ENCODE measurements around the gene ARMC9. TPM values are rescaled to one million over a fixed set of nuclear protein-coding genes. Genes with fewer than 3 reads are reported as not detected.
A peak's percentile ranks its signal among the peaks of the same experiment; 100 is the strongest.

Gene ARMC9
- total and polyA plus RNA-seq, 2 of the 13 experiments (the other 11 are each of a cell fraction or from before 2014, with no cell fraction given): 9.1 to 12.8 TPM

- TF ChIP-seq ZNF629 (CRISPR knock-in tag; conservative IDR thresholded peaks at IDR 0.05): no peak
- TF ChIP-seq ISL2 (CRISPR knock-in tag; IDR thresholded peaks at IDR 0.05): peak; percentile 37; the same call in 1 of the 2 replicates
- TF ChIP-seq FOXJ3 (CRISPR knock-in tag; IDR thresholded peaks at IDR 0.05; ENCODE audit: borderline replicate concordance): peak; percentile 62
- TF ChIP-seq ARNTL (CRISPR knock-in tag; IDR thresholded peaks at IDR 0.05): no peak
- TF ChIP-seq FOXM1 (CRISPR knock-in tag; IDR thresholded peaks at IDR 0.05): no peak
- peak; percentile 85 for TF ChIP-seq ZNF614 (CRISPR knock-in tag; IDR thresholded peaks at IDR 0.05; ENCODE audit: borderline replicate concordance)
- peak; percentile 57; the same call in 1 of the 2 replicates for TF ChIP-seq FOXA3 (CRISPR knock-in tag; IDR thresholded peaks at IDR 0.05)
- no peak for TF ChIP-seq IKZF4 (CRISPR knock-in tag; IDR thresholded peaks at IDR 0.05; ENCODE audit: borderline replicate concordance, low read depth, not compliant biosample characterization)
- peak; percentile 77; the same call in 1 of the 2 replicates for TF ChIP-seq ZNF430 (CRISPR knock-in tag; IDR thresholded peaks at IDR 0.05)
- peak; percentile 47 for TF ChIP-seq NCOA2 (CRISPR knock-in tag; IDR thresholded peaks at IDR 0.05)
- TF ChIP-seq LBX2 (CRISPR knock-in tag; IDR thresholded peaks at IDR 0.05; ENCODE audit: borderline replicate concordance): no peak
- no peak for TF ChIP-seq EZH2 (conservative IDR thresholded peaks at IDR 0.05; ENCODE audit: low read depth, low read length)
- TF ChIP-seq NFATC3 (CRISPR knock-in tag; IDR thresholded peaks at IDR 0.05): no peak
- no peak; the same call in 1 of the 2 replicates for TF ChIP-seq MIER3 (CRISPR knock-in tag; IDR thresholded peaks at IDR 0.05; ENCODE audit: borderline replicate concordance)
- no peak for TF ChIP-seq ZNF549 (CRISPR knock-in tag; IDR thresholded peaks at IDR 0.05)
- no peak for TF ChIP-seq RAD51 (IDR thresholded peaks at IDR 0.05; ENCODE audit: borderline replicate concordance)
- no peak for TF ChIP-seq GMEB2 (CRISPR knock-in tag; IDR thresholded peaks at IDR 0.05; ENCODE audit: low read depth)
- TF ChIP-seq NFE2L2 (IDR thresholded peaks at IDR 0.05; ENCODE audit: low read length): no peak
- no peak for TF ChIP-seq MAFG (CRISPR knock-in tag; IDR thresholded peaks at IDR 0.05)
- no peak for TF ChIP-seq TSC22D2 (CRISPR knock-in tag; IDR thresholded peaks at IDR 0.05; ENCODE audit: borderline replicate concordance)
- no peak for TF ChIP-seq ZNF530 (CRISPR knock-in tag; IDR thresholded peaks at IDR 0.05; ENCODE audit: low read depth)
- peak; percentile 94 for TF ChIP-seq ZNF652 (CRISPR knock-in tag; IDR thresholded peaks at IDR 0.05; ENCODE audit: borderline replicate concordance, low read depth)
- TF ChIP-seq ZNF446 (CRISPR knock-in tag; IDR thresholded peaks at IDR 0.05): no peak
- TF ChIP-seq XBP1 (CRISPR knock-in tag; IDR thresholded peaks at IDR 0.05): no peak
- TF ChIP-seq HIC2 (CRISPR knock-in tag; IDR thresholded peaks at IDR 0.05; ENCODE audit: low read depth): no peak
- TF ChIP-seq ATF7-NPFF (CRISPR knock-in tag; IDR thresholded peaks at IDR 0.05; ENCODE audit: low read depth): no peak
Measured at GRCh38 chr2:231187736-231188505, 10.5 kb upstream of the ARMC9 start (continued).

All from HepG2 (cell line).